Measurements from ENCODE around the gene DSC1.

Gene DSC1

GRCh38 chr18:31149351-31149750 is 13.3 kb downstream of the DSC1 start:
- no peaks in the 10 kb centered on the region for H3K79me2 ChIP-seq (ENCODE audit: insufficient read depth, low read length)
- no peaks in the 10 kb centered on the region for H3K9me3 ChIP-seq (ENCODE audit: low read length)
- no peak overlapping the region for H3K27ac ChIP-seq (ENCODE audit: low read depth, low read length, poor library complexity, severe bottlenecking)
- no peaks in the 10 kb centered on the region for H3K36me3 ChIP-seq (ENCODE audit: insufficient read depth, low read length)
- no peaks in the 10 kb centered on the region for H3K9me2 ChIP-seq (ENCODE audit: low read depth, low read length)
- H2AFZ ChIP-seq (ENCODE audit: low read length) = no peak overlapping the region
- H3F3A ChIP-seq (ENCODE audit: insufficient read depth, low read length) = no peaks in the 10 kb centered on the region
- no peaks in the 10 kb centered on the region for H3K27me3 ChIP-seq (ENCODE audit: insufficient read depth, low read length)
- H4K20me1 ChIP-seq (ENCODE audit: insufficient read depth, low read length) = no peaks in the 10 kb centered on the region
- no peak overlapping the region for H3K4me3 ChIP-seq (ENCODE audit: low read depth, low read length, poor library complexity, severe bottlenecking)
- TF ChIP-seq CTCF (IDR thresholded peaks at IDR 0.05; ENCODE audit: low read length) (no peak), EZH2 (IDR thresholded peaks at IDR 0.05; ENCODE audit: borderline replicate concordance, low read length) (no peak)
- H3K4me1 ChIP-seq (ENCODE audit: insufficient read depth, low read length, severe bottlenecking) = no peaks in the 10 kb centered on the region
- H3K9ac ChIP-seq (ENCODE audit: low read length) = no peak overlapping the region
- no peak overlapping the region for H3K4me2 ChIP-seq (ENCODE audit: low read length)

DNA sequence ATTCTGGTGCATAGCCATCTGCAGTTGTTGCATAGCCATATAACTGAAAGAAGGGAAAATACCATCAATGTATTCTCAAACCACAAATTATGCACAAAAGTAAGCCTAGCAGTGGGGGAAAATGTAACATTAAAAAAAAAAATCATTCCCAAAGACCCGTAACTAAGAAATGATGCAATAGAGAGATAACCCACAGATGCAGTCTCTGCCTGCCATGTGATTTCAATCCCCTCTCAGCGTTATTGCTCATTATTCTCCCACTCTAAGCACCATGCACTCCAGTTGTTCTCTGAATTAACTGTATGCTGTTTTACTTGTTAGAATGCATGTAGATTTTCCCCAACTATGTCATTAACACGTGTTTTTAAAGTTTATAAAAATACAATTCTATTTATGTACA is 14.1 kb downstream of the DSC1 start:
- Histone ChIP-seq H3K4me1 (ENCODE audit: insufficient read depth, low read length, severe bottlenecking) (no peaks in the 10 kb centered on the region), H2AFZ (ENCODE audit: low read length) (no peak overlapping the region), H3K4me2 (ENCODE audit: low read length) (no peak overlapping the region), H3K9ac (ENCODE audit: low read length) (no peak overlapping the region), H3F3A (ENCODE audit: insufficient read depth, low read length) (no peaks in the 10 kb centered on the region), H3K36me3 (ENCODE audit: insufficient read depth, low read length) (no peaks in the 10 kb centered on the region), H3K9me3 (ENCODE audit: low read length) (no peaks in the 10 kb centered on the region), H3K27ac (ENCODE audit: low read depth, low read length, poor library complexity, severe bottlenecking) (no peak overlapping the region), H3K4me3 (ENCODE audit: low read depth, low read length, poor library complexity, severe bottlenecking) (no peak overlapping the region), H4K20me1 (ENCODE audit: insufficient read depth, low read length) (no peaks in the 10 kb centered on the region), H3K9me2 (ENCODE audit: low read depth, low read length) (no peaks in the 10 kb centered on the region), H3K79me2 (ENCODE audit: insufficient read depth, low read length) (no peaks in the 10 kb centered on the region), H3K27me3 (ENCODE audit: insufficient read depth, low read length) (no peaks in the 10 kb centered on the region)
- TF ChIP-seq CTCF (IDR thresholded peaks at IDR 0.05; ENCODE audit: low read length) (no peak), EZH2 (IDR thresholded peaks at IDR 0.05; ENCODE audit: borderline replicate concordance, low read length) (no peak)

- no peaks in the 10 kb centered on the region for H3K36me3 ChIP-seq (ENCODE audit: insufficient read depth, low read length)
- TF ChIP-seq CTCF (IDR thresholded peaks at IDR 0.05; ENCODE audit: low read length) = no peak
- no peak for TF ChIP-seq EZH2 (IDR thresholded peaks at IDR 0.05; ENCODE audit: borderline replicate concordance, low read length)
- H3K27me3 ChIP-seq (ENCODE audit: insufficient read depth, low read length) = no peaks in the 10 kb centered on the region
- no peaks in the 10 kb centered on the region for H3K4me1 ChIP-seq (ENCODE audit: insufficient read depth, low read length, severe bottlenecking)
- no peak overlapping the region for H2AFZ ChIP-seq (ENCODE audit: low read length)
- H3K27ac ChIP-seq (ENCODE audit: low read depth, low read length, poor library complexity, severe bottlenecking) = no peak overlapping the region
- H3K4me3 ChIP-seq (ENCODE audit: low read depth, low read length, poor library complexity, severe bottlenecking) = no peak overlapping the region
- H3K4me2 ChIP-seq (ENCODE audit: low read length) = no peak overlapping the region
- H3F3A ChIP-seq (ENCODE audit: insufficient read depth, low read length) = no peaks in the 10 kb centered on the region
- no peaks in the 10 kb centered on the region for H3K9me2 ChIP-seq (ENCODE audit: low read depth, low read length)
- H4K20me1 ChIP-seq (ENCODE audit: insufficient read depth, low read length) = no peaks in the 10 kb centered on the region
- no peaks in the 10 kb centered on the region for H3K79me2 ChIP-seq (ENCODE audit: insufficient read depth, low read length)
- H3K9ac ChIP-seq (ENCODE audit: low read length) = no peak overlapping the region
- H3K9me3 ChIP-seq (ENCODE audit: low read length) = no peaks in the 10 kb centered on the region
Observed at GRCh38 chr18:31146809-31147208, 15.8 kb downstream of the DSC1 start.
